Mesenteric fat pad (tissue), 1 donor: ENCODE data around the gene KCNE3. TPM values are rescaled to one million over a fixed set of nuclear protein-coding genes. Genes with fewer than 3 reads are reported as not detected.
"Not testable (repeated sequence)": the region's sequence is repeated elsewhere in the genome, so short reads cannot be mapped to it uniquely, and the experiment has no call there.

Experiments used
- DNase-seq: peaks from one replicate; pipeline ENCODE4 v3.0.0-alpha.2; 2020; ENCODE audit warnings: low spot score
- total RNA-seq: library from RNA; stranded (reverse); fragmentation: NEBNext Ultra II Directional; extraction: Animal tissue kit (Norgen Biotek cat#: 25700); gene quantifications from one replicate; pipeline ENCODE4 v1.2.1, GENCODE V29; 2021
- donor health status: DM: yes; HTN: yes; CAD: no.

Gene KCNE3
- total RNA-seq, 1 donor from 2014 or later, result 13.3 TPM

DNA sequence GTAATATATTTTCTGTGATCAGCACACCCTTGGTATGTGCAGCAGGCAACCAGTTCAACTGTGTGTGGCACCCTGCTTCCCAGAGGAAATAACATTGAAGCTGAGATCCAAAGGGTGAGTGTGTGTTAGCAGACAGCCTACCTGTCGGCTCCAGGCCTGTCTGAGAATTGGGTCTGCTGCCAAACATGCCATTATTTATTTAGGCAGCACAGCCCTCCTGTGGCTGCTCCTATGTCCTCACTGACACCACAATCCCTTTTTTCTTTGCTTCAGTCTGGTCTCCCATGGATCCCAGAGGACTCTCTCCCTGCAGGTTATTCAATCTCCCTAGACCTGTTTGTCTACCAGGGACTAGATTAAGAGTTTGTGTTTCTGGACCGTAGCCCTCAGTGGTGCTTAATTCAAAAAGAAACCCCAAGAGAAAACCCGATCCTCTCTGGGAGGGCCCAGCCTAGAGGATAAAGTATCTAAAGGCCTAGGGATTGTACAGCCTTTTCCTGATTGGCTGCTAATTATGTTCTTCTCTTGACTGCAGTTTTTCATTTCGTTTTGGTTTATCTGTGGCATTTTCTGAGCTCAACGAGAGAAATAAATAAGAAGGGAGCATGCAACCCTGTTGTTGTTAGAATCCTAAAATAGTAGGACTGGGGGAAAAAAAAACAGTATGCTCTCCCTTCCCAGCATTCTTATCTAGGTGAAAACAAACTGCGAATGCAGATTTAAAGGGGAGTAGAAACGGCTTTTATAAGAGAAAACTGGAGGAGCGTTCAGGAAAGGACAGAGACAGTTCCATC, 24.1 kb downstream of the KCNE3 start:
- DNase-seq, result no peak

- DNase-seq, result no peak
Observed at GRCh38 chr11:74442636-74443035, 24.7 kb downstream of the KCNE3 start.

- no peak for DNase-seq
Observed at GRCh38 chr11:74438681-74439080, 28.7 kb downstream of the KCNE3 start.

DNA sequence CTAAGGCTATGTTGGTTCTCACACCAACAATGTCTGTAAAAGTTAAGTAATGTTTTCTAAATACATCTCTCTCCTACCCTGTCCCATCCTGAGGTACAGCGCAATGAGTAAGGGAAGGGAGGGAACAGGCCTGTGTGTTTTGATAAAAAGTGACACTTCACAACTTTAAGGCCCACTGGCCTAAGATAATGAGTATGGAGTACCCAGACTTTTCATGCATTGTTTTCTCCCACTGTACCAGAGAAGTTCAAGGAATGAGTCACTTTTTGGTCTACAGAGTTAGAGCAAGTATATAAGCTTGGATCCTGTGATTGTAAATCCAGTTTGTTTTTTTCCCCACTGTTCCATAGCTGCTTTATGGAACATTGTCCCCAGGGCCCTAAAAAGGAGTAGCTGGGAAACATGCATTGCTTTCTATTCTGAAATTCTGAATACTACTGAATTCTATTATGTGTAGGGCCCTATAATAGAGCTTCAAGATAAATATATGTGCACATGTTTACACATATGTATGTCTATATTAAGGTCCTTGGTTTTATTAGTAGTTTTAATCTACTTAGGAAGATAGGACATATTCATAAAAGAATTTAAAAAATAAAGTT, 29.8 kb downstream of the KCNE3 start:
- DNase-seq, result no peak

DNA sequence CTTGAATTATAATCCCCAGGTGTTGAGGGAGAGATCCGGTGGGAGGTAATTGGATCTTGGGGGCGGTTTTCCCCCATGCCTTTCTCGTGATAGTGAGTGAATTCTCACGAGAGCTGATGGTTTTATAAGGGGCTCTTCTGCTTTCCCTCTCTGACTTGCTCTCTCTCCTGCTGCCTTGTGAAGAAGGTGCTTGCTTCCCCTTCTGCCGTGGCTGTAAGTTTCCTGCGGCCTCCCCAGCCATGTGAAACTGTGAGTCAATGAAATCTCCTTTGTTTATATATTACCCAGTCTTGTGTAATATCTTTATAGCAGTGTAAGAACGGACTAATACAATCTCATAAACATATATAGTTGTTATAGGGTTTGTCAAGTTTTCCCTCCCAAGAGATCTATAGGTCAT, 32.8 kb downstream of the KCNE3 start:
- no peak for DNase-seq

- no peak for DNase-seq
Observed at GRCh38 chr11:74429205-74429604, 38.1 kb downstream of the KCNE3 start.

- no peak for DNase-seq
Observed at GRCh38 chr11:74427384-74427886, 39.9 kb downstream of the KCNE3 start.

DNA sequence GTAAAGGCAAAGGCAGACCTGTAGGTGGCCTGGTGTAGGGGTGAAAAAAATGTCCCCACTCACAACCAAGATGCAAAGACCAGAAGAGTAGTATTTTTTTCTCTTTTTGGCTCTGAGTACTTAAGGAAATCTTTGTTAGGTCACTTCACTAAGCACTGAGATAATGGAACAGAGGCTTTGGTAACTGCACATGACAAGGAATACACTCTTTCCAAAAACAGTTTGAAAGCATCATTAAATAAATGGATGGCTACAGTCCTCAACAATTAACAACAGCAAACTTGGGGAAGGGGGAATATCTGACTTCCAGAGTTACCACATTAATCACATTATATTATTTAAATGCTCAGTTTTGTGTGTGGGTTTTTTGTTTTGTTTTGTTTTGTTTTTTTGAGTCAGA, 42.2 kb downstream of the KCNE3 start:
- no peak for DNase-seq

DNA sequence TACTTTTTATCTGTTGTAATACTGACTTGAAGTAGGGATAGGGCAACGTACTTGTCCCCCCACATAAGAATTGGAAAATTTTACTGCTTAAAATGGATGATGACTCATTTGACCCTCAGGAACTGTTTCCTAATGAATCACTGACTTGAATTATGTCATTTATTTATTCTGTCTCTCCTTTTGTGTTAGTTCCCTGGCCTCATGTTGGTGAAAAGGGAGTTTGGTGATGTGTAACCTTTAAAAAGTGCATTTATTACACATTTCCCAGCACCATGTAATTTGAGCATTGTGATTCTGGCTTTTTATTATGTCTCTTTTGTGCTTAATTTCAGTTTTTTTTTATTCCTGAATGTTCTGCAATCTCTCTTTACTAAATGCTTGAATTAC, 48.8 kb downstream of the KCNE3 start:
- DNase-seq, result no peak

DNA sequence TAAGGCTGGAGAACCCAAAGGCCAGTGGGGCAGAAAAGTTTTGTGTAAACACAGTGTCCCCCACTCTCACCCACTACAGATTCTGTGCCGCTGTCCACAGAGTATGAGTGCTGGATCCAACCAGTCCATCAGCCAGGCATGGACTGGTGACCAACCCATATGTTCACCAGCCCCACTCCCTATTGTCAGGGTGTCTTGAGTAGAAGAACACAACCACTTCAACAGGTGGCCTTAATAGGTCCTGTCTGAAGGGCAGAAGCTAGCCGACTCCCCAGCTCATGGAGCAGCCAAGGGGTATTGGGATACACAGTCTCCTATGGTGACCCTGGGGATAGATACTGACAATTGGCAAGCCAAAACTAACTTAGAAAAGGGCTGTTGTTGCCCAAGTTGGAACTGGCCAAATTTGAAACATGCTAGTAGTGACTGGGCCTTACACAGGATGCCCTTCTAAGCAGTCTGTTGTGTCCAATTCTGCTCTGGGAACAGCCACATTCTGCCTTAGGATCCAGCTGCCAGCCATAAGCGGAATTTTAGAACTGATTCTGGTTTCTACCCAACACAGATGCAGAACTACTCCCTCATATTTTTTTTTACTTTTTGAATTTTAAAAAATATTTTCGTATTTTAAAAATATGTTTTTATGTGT, 49.4 kb downstream of the KCNE3 start:
- no peak for DNase-seq

GRCh38 chr11:74417379-74417804, 50.0 kb downstream of the KCNE3 start:
- DNase-seq, result no peak

DNA sequence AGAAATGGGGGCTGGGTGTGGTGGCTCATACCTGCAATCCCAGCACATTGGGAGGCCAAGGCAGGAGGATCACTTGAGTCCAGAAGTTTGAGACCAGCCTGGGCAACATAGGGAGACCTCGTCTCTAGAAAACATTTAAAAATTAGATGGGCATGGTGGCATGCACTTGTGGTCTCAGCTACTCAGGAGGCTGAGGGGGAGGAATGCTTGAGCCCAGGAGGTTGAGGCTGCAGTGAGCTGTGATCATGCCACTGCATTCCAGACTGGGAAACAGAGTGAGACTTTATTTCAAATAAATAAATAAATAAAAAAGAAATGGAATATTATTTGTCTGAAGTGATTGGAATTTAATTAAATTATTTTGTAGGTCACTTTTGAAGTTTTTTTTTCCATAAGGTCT, 50.4 kb downstream of the KCNE3 start:
- not testable (repeated sequence) for DNase-seq

DNA sequence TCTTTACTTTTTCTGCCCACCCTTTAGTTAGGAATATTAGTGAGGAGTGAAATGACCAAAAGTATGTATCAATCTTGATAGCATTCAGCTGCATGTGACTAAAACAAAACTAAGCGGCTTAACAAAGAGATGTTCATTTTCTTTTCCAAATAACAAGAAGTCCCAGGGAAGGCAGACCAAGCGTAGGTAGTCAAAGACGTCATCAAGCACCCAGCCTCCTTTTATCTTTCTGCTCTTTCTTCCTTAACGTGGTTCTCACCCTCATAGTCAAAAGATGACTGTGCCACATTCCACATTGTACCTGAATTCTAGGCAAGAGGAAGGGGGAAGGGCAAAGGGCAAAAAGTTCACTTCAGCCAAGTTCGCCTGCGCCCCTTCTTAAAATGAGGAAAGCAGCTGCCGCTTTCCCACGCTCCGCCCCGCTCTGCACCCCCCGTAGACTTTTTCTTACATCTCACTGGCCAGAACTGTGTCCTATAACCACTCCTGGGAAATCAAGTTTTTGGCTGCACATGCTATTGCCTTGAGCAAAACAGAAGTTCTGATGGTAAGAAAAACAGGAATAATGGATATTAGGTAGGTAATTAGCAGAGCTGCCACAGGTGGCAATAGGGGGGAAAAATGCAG, 54.5 kb downstream of the KCNE3 start:
- no peak for DNase-seq

DNA sequence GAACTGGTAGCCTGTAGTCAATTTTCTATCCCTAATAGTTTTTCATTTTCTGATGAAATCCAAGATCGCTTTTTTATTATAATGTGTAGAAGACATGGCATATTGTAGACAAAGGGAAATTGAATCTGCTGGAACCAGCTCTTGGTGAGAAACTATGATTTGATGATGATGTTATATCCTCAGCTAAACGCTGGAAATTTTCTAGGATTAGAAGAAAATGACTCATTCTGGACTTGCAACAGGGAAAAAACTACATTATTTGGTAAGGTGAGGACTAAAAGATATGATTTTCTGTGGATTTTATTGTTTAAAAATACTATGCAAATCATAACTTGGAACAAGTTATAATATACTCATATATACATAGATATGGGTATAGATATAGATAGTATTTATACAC, 55.0 kb downstream of the KCNE3 start:
- DNase-seq, result no peak

DNA sequence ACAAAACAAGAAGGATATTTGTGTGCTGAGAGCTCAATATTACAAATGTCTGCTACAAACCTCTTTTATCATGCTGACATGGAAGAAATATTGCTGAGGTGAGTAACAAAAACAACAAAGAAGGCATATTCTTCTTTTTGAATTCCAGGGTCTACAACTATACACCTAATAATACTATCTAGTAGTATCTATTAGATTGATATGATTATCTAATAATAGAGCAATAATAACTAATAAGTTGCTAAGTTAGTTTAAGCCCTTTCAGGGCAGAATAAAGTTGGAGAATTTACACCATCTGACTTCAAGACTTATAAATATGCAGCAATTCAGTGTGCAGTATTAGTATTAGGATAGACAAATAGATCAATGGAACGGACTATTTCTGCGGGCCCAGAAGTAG, 57.7 kb downstream of the KCNE3 start:
- DNase-seq, result no peak

Other genes with a start within 250 kb of the KCNE3 start
- 1.0 TPM for gene P4HA3, start 155.9 kb downstream of the KCNE3 start, total RNA-seq
- gene PGM2L1, start 69.1 kb downstream of the KCNE3 start, total RNA-seq, result 2.8 TPM
- gene LIPT2, start 26.2 kb upstream of the KCNE3 start, total RNA-seq, result 1.3 TPM
- 12.5 TPM for gene POLD3, start 125.0 kb upstream of the KCNE3 start, total RNA-seq